Activated CD4-positive, alpha-beta memory T cell treated with anti-CD3 and anti-CD28 coated beads for 36 hours (primary cell): ENCODE measurements around the gene GABRR2. TPM values are rescaled to one million over a fixed set of nuclear protein-coding genes. Genes with fewer than 3 reads are reported as not detected.
A peak's percentile ranks its signal among the peaks of the same experiment; 100 is the strongest.
"Not testable (repeated sequence)": the region's sequence is repeated elsewhere in the genome, so short reads cannot be mapped to it uniquely, and the experiment has no call there.

Source experiments
- CTCF ChIA-PET: fragments of 350-600 bp; sonication (Branson Sonifier 250); formaldehyde crosslinking; loops from one replicate; lab custom pipeline; 2021; ENCODE audit warnings: antibody characterized with exemption, inconsistent platforms; lab: Charles Lee
- POLR2A ChIA-PET: fragments of 350-600 bp; sonication (Branson Sonifier 250); formaldehyde crosslinking; loops from one replicate; lab custom pipeline; 2021; ENCODE audit warnings: antibody characterized with exemption; lab: Charles Lee
- DNase-seq: peaks from one replicate; pipeline ENCODE4 v3.0.0-alpha.2; 2020
- H3K27ac Mint-ChIP-seq: one replicate; pipeline ENCODE4 v1.8.0; 2021; ENCODE audit warnings: mixed read lengths
- H3K27me3 Mint-ChIP-seq: one replicate; pipeline ENCODE4 v1.8.0; 2021; ENCODE audit warnings: mixed read lengths
- H3K36me3 Mint-ChIP-seq: one replicate; pipeline ENCODE4 v1.8.0; 2021; ENCODE audit warnings: mixed read lengths
- H3K4me1 Mint-ChIP-seq: one replicate; pipeline ENCODE4 v1.8.0; 2021; ENCODE audit warnings: low read depth, mixed read lengths
- H3K4me3 Mint-ChIP-seq: one replicate; pipeline ENCODE4 v1.8.0; 2021; ENCODE audit warnings: mild to moderate bottlenecking, mixed read lengths
- H3K9me3 Mint-ChIP-seq: one replicate; pipeline ENCODE4 v1.8.0; 2021; ENCODE audit warnings: mixed read lengths
- intact Hi-C: fragments of 100-400 bp; cut with micrococcal nuclease; formaldehyde crosslinking; loops from one replicate; pipeline ENCODE4 v1.15.1; 2023
- total RNA-seq, 2 experiments: library from RNA; stranded (reverse); gene quantifications; one replicate each; pipeline ENCODE4 v1.2.3, GENCODE V29; 2021

The GABRR2 gene
- total RNA-seq, 2 experiments from 2014 or later, result 0.50 to 0.51 TPM

DNA sequence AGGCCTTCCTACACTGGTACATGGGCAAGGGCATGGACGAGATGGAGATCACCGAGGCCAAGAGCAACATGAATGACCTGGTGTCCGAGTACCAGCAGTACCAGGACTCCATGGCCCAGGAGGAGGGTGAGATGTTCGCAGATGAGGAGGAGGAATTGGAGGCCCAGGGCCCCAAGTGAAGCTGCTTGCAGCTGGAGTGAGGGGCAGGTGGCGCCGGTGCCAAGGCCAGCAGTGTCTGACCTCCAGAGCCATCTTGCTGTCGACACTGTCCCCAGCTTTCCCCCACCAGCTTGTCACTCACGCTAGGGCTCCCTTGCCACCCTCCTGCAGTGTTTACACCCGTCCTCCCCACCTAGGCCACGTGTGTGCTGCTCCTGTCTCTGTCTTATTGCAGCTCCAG lies 12.2 kb downstream of the GABRR2 start:
- ChIA-PET CTCF (no interaction called here), POLR2A (no interaction called here)
- Mint-ChIP-seq H3K27me3 (no peaks in the 10 kb centered on the region), H3K36me3 (no peaks in the 10 kb centered on the region), H3K27ac (no peak overlapping the region), H3K9me3 (no peaks in the 10 kb centered on the region), H3K4me1 (peaks cover 18% of the 10 kb centered on the region), H3K4me3 (no peak overlapping the region)
- DNase-seq, result no peak
- intact Hi-C loops, result no loop called here

DNA sequence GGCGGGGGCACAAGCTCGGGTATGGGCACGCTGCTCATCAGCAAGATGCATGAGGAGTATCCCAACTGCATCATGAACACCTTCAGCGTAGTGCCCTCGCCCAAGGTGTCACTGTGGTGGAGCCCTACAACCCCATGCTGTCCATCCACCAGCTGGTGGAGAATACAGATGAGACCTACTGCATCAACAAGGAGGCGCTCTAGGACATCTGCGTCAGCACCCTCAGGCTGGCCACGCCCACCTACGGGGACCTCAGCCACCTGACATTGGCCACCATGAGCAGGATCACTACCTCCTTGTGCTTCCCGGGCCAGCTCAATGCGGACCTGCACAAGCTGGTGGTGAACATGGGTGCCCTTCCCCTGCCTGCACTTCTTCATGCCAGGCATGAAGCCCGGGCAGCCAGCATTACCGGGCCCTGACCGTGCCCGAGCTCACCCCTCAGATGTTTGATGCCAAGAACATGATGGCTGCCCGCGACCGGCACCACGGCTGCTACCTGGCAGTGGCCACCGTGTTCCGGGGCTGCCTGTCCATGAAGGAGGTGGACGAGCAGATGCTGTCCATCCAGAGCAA lies 12.8 kb downstream of the GABRR2 start:
- POLR2A ChIA-PET, result no interaction called here
- no peak overlapping the region for H3K4me3 Mint-ChIP-seq

DNA sequence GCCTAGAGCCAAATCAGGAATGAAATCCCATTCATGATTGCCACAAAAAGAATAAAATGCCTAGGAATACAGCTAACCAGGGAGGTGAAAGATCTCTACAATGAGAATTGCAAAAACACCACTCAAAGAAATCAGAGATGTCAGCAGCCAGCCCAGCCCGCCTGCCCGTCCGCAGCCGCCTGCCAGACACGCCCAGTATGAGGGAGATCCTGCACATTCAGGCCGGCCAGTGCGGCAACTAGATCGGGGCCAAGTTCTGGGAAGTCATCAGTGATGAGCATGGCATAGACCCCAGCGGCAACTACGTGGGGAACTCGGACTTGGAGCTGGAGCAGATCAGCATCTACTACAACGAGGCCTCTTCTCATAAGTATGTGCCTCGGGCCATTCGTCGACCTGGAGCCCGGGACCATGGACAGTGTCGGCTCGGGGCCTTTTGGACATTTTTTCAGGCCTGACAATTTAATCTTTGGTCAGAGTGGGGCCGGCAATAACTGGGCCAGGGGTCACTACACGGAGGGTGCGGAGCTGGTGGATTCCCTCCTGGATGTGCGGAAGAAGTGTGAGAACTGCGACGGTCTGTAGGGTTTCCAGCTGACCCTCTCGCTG lies 13.4 kb downstream of the GABRR2 start:
- CTCF ChIA-PET, result no interaction called here
- DNase-seq, result no peak
- Mint-ChIP-seq H3K27me3 (no peaks in the 10 kb centered on the region), H3K36me3 (no peaks in the 10 kb centered on the region), H3K4me1 (peaks cover 26% of the 10 kb centered on the region), H3K4me3 (no peak overlapping the region), H3K27ac (no peak overlapping the region), H3K9me3 (no peaks in the 10 kb centered on the region)
- intact Hi-C loops, result no loop called here
- POLR2A ChIA-PET, result no interaction called here

More for the DNA sequence above, 12.8 kb downstream of the GABRR2 start:
- no peaks in the 10 kb centered on the region for H3K9me3 Mint-ChIP-seq
- H3K4me1 Mint-ChIP-seq, result peaks cover 25% of the 10 kb centered on the region
- H3K27me3 Mint-ChIP-seq, result no peaks in the 10 kb centered on the region
- CTCF ChIA-PET, result no interaction called here
- intact Hi-C loops, result no loop called here
- no peak for DNase-seq
- H3K36me3 Mint-ChIP-seq, result no peaks in the 10 kb centered on the region
- H3K27ac Mint-ChIP-seq, result no peak overlapping the region

DNA sequence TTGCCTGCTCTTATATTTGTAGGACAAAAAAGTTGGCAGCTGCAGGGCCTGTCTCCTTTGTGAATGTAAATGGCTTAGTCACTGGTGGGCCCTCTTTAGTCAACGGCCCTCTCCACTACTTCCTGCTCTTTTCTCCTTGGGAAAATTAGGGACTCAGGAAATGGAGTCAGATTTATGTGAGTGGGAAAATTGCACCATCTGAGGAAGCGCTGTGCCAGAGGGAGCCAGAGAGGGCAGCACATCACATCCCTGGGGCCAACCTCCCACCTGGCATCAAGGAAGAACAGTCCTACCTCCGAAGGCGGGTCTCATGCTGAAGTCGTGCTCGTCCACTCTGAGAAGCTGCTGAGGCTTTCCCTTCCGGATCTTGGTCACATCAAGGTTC lies 15.6 kb downstream of the GABRR2 start:
- H3K4me3 Mint-ChIP-seq, result no peak overlapping the region
- intact Hi-C loops, result loop anchor here (2.0 to 5.0 kb wide), 2 partner anchors 113 to 728 kb away; partner anchors contain the start of gene RRAGD
- H3K27me3 Mint-ChIP-seq, result no peaks in the 10 kb centered on the region
- ChIA-PET POLR2A (interaction anchor here (3.4 kb wide), 1 partner anchor 52 kb away, joined by 29 read pairs; the partner anchor contains the start of gene UBE2J1), CTCF (interaction anchor here (0.8 to 3.6 kb wide), 3 partner anchors 18 to 72 kb away, joined by 3 to 12 read pairs (median 3); no protein-coding TSS in a partner anchor)
- peaks cover 2% of the 10 kb centered on the region for H3K9me3 Mint-ChIP-seq
- H3K27ac Mint-ChIP-seq, result peak overlapping the region; percentile 6
- H3K36me3 Mint-ChIP-seq, result no peaks in the 10 kb centered on the region
- H3K4me1 Mint-ChIP-seq, result peaks cover 26% of the 10 kb centered on the region
- no peak for DNase-seq

DNA sequence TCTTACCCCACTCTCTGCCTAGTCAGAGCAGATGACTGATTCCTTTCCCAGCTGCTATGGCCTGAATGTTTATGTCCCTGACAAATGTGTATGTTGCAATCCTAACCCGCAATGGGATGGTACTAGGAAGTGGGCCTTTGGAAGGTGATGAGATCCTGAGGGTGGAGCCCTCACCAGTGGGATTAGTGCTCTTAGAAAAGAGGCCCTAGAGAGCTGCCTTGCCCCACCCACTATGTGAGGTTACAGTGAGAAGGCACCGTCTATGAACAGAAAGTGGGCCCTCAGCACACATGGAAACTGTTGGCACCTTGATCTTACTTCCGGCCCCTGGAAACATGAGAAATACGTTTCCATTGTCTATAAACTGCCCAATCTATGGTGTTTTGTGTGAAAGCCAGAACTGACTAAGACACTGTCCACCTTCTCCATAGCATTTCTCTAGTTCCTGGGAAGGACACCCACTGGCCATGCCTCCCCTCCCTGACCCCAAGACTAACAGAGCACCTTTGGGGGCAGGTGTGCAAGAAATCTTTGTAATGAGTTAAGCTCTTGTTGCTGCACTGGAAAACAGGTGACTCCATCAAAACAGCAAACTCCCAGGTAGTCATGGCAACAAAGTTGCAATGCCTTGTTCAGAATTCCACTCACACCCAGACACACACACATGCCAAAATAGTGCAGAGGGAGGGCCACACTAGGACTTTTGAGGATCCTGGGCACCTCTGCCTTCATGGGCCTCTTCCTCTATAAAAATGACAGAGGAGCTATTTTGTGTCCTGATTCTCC lies 16.2 kb downstream of the GABRR2 start:
- no peaks in the 10 kb centered on the region for H3K27me3 Mint-ChIP-seq
- no peaks in the 10 kb centered on the region for H3K36me3 Mint-ChIP-seq
- peaks cover 26% of the 10 kb centered on the region for H3K4me1 Mint-ChIP-seq
- intact Hi-C loops, result loop anchor here (1.0 to 5.0 kb wide), 6 partner anchors 17 to 728 kb away; partner anchors contain the start of genes PNRC1, RRAGD and UBE2J1
- H3K9me3 Mint-ChIP-seq, result peaks cover 2% of the 10 kb centered on the region
- H3K4me3 Mint-ChIP-seq, result no peak overlapping the region
- CTCF ChIA-PET, result interaction anchor here (0.8 to 3.6 kb wide), 5 partner anchors 17 to 73 kb away, joined by 3 to 15 read pairs (median 3); partner anchors contain the start of gene UBE2J1
- peak overlapping the region; percentile 78 for H3K27ac Mint-ChIP-seq
- POLR2A ChIA-PET, result interaction anchor here (0.9 to 3.4 kb wide), 3 partner anchors 53 to 218 kb away, joined by 3 to 29 read pairs (median 7); partner anchors contain the start of genes PNRC1 and UBE2J1
- DNase-seq, result peak; percentile 77

DNA sequence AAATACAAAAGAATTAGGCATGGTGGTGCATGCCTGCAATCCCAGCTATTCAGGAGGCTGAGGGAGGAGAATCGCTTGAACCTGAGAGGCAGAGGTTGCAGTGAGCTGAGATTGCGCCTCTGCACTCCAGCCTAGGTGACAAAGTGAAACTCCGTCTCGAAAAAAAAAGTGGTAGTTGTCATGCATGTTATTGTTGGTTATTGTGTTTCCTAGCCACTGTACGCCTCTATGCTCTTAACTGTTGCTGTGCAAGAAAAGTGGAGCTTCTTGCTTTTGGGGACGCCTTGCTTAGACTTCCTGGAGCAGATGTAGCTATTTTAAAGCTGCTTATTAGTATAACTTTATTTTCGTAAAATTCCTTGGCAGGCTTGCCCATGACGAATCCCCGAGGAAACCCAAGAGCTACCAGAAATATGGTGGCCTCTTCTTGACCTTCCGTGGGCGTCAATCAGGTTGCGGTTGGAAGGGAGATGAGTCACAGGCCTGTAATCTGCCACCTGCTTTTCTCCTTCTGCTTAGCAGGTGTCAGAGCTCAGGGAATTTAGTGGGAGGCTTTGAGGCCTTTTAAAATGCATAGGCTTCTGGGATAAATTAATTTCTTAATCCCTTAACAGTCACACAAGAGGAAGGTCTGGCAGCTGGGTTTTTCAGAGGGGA lies 17.3 kb downstream of the GABRR2 start:
- Mint-ChIP-seq H3K27ac (peak overlapping the region; percentile 78), H3K4me1 (peaks cover 26% of the 10 kb centered on the region), H3K4me3 (peak overlapping the region; percentile 59), H3K27me3 (no peaks in the 10 kb centered on the region), H3K9me3 (peaks cover 2% of the 10 kb centered on the region), H3K36me3 (no peaks in the 10 kb centered on the region)
- intact Hi-C loops, result loop anchor here (1.0 to 5.0 kb wide), 6 partner anchors 16 to 729 kb away; partner anchors contain the start of genes PNRC1, RRAGD and UBE2J1
- CTCF ChIA-PET, result interaction anchor here (1.0 to 3.6 kb wide), 6 partner anchors 16 to 153 kb away, joined by 3 to 15 read pairs (median 5); partner anchors contain the start of gene UBE2J1
- DNase-seq, result peak; percentile 91
- POLR2A ChIA-PET, result interaction anchor here (0.5 to 3.4 kb wide), 5 partner anchors 54 to 217 kb away, joined by 3 to 29 read pairs (median 5); partner anchors contain the start of genes PM20D2, PNRC1 and UBE2J1

DNA sequence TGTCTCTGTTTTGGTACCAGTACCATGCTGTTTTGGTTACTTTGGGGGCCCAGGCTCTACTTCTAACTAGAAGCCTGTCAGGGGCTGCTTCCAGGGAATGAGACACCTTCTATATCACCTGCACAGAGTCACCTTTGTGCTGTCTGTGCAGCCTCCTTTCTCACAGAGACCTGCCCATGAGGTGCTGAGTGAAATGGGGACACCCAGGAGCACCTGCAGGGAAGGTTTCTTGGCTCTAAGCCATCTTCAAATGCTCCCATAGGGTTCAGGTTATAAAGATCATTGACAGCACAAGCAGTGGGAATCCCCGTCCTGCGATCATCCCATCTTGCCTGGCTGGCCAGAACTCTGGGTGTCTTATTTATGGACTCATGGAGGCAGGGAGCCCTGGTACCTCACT lies 19.1 kb downstream of the GABRR2 start:
- POLR2A ChIA-PET, result no interaction called here
- intact Hi-C loops, result loop anchor here (5.0 kb wide), 1 partner anchor 731 kb away; no protein-coding TSS in a partner anchor
- H3K4me1 Mint-ChIP-seq, result peaks cover 26% of the 10 kb centered on the region
- DNase-seq, result no peak
- H3K27ac Mint-ChIP-seq, result no peak overlapping the region
- no peaks in the 10 kb centered on the region for H3K36me3 Mint-ChIP-seq
- H3K9me3 Mint-ChIP-seq, result peaks cover 2% of the 10 kb centered on the region
- no peak overlapping the region for H3K4me3 Mint-ChIP-seq
- CTCF ChIA-PET, result no interaction called here
- H3K27me3 Mint-ChIP-seq, result no peaks in the 10 kb centered on the region

DNA sequence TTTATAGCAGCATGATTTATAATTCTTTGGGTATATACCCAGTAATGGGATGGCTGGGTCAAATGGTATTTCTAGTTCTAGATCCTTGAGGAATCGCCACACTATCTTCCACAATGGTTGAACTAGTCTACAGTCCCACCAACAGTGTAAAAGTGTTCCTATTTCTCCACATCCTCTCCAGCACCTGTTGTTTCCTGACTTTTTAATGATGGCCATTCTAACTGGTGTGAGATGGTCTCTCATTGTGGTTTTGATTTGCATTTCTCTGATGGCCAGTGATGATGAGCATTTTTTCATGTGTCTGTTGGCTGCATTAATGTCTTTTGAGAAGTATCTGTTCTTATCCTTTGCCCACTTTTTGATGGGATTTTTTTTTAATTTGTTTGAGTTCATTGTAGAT lies 20.0 kb downstream of the GABRR2 start:
- H3K36me3 Mint-ChIP-seq, POLR2A ChIA-PET, H3K27me3 Mint-ChIP-seq, H3K9me3 Mint-ChIP-seq, H3K4me3 Mint-ChIP-seq, CTCF ChIA-PET, DNase-seq: not testable (repeated sequence)
- Mint-ChIP-seq H3K27ac (peak overlapping the region; percentile 6), H3K4me1 (peaks cover 26% of the 10 kb centered on the region)
- intact Hi-C loops, result loop anchor here (5.0 kb wide), 1 partner anchor 732 kb away; no protein-coding TSS in a partner anchor

DNA sequence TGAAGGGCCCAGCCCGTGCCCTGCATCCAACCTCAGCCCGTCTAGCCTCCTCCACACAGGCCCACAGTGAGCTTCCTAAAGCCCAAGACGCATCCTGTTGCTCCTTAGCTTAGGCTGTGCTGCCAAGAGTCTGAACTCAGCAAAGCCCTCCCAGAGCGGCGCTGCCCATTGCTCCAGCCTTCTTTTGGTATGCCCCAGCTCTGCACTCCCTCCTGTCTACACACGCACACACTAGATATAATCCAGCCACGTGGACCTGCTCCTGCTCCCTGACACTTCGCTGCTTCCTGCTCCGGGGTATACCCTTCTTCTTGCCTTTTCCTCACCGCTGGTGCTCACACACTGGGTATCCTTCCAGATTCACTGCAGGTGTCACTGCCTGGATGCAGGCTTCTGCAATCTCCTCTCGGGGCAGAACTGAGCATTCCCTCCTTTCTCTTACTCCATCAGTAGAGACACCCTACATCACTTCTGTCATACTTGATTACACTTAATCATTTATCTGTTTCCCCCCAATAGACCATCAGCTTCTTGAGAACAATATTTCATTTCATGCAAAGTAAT lies 23.8 kb downstream of the GABRR2 start:
- ChIA-PET POLR2A (no interaction called here), CTCF (interaction anchor here (0.8 to 1.5 kb wide), 3 partner anchors 8 to 309 kb away, joined by 3 to 5 read pairs (median 3); no protein-coding TSS in a partner anchor)
- peaks cover 2% of the 10 kb centered on the region for H3K9me3 Mint-ChIP-seq
- H3K4me1 Mint-ChIP-seq, result no peaks in the 10 kb centered on the region
- H3K4me3 Mint-ChIP-seq, result no peak overlapping the region
- H3K36me3 Mint-ChIP-seq, result no peaks in the 10 kb centered on the region
- DNase-seq, result no peak
- H3K27ac Mint-ChIP-seq, result no peak overlapping the region
- no peaks in the 10 kb centered on the region for H3K27me3 Mint-ChIP-seq
- intact Hi-C loops, result no loop called here

DNA sequence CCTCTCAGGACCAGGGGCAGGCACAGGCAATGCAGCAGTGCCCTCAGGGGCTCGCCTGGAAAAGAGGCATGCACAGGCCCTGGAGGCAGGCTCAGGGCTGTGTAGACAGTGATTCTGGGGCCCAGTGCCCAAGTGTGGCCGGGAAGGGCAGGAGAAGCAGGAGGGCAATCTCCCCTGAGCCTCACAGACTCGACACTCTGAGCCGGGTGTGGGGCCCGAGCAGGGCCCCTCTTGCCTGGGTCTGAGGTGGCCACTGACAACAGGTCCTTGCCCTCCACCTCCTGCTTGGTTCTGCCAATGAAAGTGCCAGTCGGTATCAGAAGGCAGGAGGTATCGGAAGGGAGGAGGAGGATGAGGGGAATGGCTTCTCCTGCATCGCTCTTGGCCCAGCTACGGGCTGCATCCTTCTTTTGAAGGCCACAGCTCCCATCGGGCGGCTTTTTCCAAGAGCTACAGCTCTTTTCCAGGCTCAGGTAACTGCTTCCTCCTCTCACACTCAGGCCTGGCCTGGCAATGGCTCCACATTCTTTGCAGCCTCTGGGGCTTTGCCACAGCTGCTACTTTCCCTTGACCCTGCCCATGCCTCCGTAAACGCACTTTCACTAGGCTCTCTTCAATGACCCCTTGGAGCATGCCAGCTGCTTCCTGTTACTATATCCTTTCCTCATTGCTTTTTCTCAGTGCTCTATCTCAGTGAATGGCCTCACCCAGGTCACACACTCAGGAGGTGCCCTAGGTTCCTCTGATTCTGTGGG lies 24.5 kb downstream of the GABRR2 start:
- Mint-ChIP-seq H3K27ac (no peak overlapping the region), H3K27me3 (no peaks in the 10 kb centered on the region), H3K4me1 (no peaks in the 10 kb centered on the region), H3K36me3 (no peaks in the 10 kb centered on the region), H3K9me3 (peaks cover 2% of the 10 kb centered on the region), H3K4me3 (no peak overlapping the region)
- ChIA-PET CTCF (interaction anchor here (0.8 to 1.5 kb wide), 3 partner anchors 7 to 308 kb away, joined by 3 to 5 read pairs (median 3); no protein-coding TSS in a partner anchor), POLR2A (no interaction called here)
- intact Hi-C loops, result no loop called here
- DNase-seq, result no peak
